Measurements from ENCODE around the gene TSC22D4.
"Not testable (repeated sequence)": the region's sequence is repeated elsewhere in the genome, so short reads cannot be mapped to it uniquely, and the experiment has no call there.

The TSC22D4 gene

GRCh38 chr7:100443096-100443840 lies 35.7 kb downstream of the TSC22D4 start:
- Histone ChIP-seq H3K4me2 (ENCODE audit: low read length) (no peak overlapping the region), H3K36me3 (replicated peaks; ENCODE audit: low read depth, low read length) (no peaks in the 10 kb centered on the region), H3K79me2 (ENCODE audit: low read length) (no peaks in the 10 kb centered on the region), H3K4me3 (ENCODE audit: low read length) (no peak overlapping the region), H3K4me1 (ENCODE audit: low read length) (peaks cover 7% of the 10 kb centered on the region), H4K20me1 (ENCODE audit: insufficient read depth, low read length) (no peaks in the 10 kb centered on the region), H3K27me3 (ENCODE audit: low read depth, low read length) (no peaks in the 10 kb centered on the region), H2AFZ (ENCODE audit: low read depth, low read length) (no peak overlapping the region), H3K9me3 (ENCODE audit: insufficient read depth, low read length) (no peaks in the 10 kb centered on the region), H3K9ac (ENCODE audit: low read length) (no peak overlapping the region), H3K27ac (ENCODE audit: low read length) (no peak overlapping the region)
- no peak for TF ChIP-seq EZH2phosphoT487 (IDR thresholded peaks at IDR 0.05; ENCODE audit: low read depth)
- no peak for TF ChIP-seq CTCF (IDR thresholded peaks at IDR 0.05; ENCODE audit: low read depth, low read length)

- no peak overlapping the region for H3K4me3 ChIP-seq (ENCODE audit: low read length)
- TF ChIP-seq EZH2phosphoT487 (IDR thresholded peaks at IDR 0.05; ENCODE audit: low read depth): no peak
- no peak for TF ChIP-seq CTCF (IDR thresholded peaks at IDR 0.05; ENCODE audit: low read depth, low read length)
- H3K4me2 ChIP-seq (ENCODE audit: low read length): no peak overlapping the region
These were observed 37.1 kb downstream of the TSC22D4 start for GRCh38 chr7:100441641-100442535.

GRCh38 chr7:100439244-100439643 lies 39.8 kb downstream of the TSC22D4 start:
- not testable (repeated sequence) for H2AFZ ChIP-seq (ENCODE audit: low read depth, low read length); H3K27ac ChIP-seq (ENCODE audit: low read length); H3K9ac ChIP-seq (ENCODE audit: low read length)

More at GRCh38 chr7:100441641-100442535, 37.1 kb downstream of the TSC22D4 start:
- Histone ChIP-seq H3K4me1 (ENCODE audit: low read length) (peaks cover 12% of the 10 kb centered on the region), H3K36me3 (replicated peaks; ENCODE audit: low read depth, low read length) (no peaks in the 10 kb centered on the region), H3K79me2 (ENCODE audit: low read length) (no peaks in the 10 kb centered on the region), H3K27ac (ENCODE audit: low read length) (no peak overlapping the region), H3K9me3 (ENCODE audit: insufficient read depth, low read length) (no peaks in the 10 kb centered on the region), H2AFZ (ENCODE audit: low read depth, low read length) (no peak overlapping the region), H3K27me3 (ENCODE audit: low read depth, low read length) (no peaks in the 10 kb centered on the region), H4K20me1 (ENCODE audit: insufficient read depth, low read length) (no peaks in the 10 kb centered on the region), H3K9ac (ENCODE audit: low read length) (no peak overlapping the region)

GRCh38 chr7:100438731-100439130 lies 40.3 kb downstream of the TSC22D4 start:
- Histone ChIP-seq H3K79me2 (ENCODE audit: low read length) (peaks cover 23% of the 10 kb centered on the region; the same call in 1 of the 2 replicates), H3K36me3 (replicated peaks; ENCODE audit: low read depth, low read length) (peaks cover 12% of the 10 kb centered on the region), H3K4me1 (ENCODE audit: low read length) (peaks cover 20% of the 10 kb centered on the region)
- H3K4me3 ChIP-seq (ENCODE audit: low read length); H3K9ac ChIP-seq (ENCODE audit: low read length); H3K4me2 ChIP-seq (ENCODE audit: low read length); H3K9me3 ChIP-seq (ENCODE audit: insufficient read depth, low read length); H2AFZ ChIP-seq (ENCODE audit: low read depth, low read length); H3K27ac ChIP-seq (ENCODE audit: low read length); H3K27me3 ChIP-seq (ENCODE audit: low read depth, low read length); H4K20me1 ChIP-seq (ENCODE audit: insufficient read depth, low read length): not testable (repeated sequence)

More at GRCh38 chr7:100439244-100439643, 39.8 kb downstream of the TSC22D4 start:
- peaks cover 18% of the 10 kb centered on the region; the same call in 1 of the 2 replicates for H3K79me2 ChIP-seq (ENCODE audit: low read length)
- H3K9me3 ChIP-seq (ENCODE audit: insufficient read depth, low read length); H4K20me1 ChIP-seq (ENCODE audit: insufficient read depth, low read length); H3K4me3 ChIP-seq (ENCODE audit: low read length); H3K4me2 ChIP-seq (ENCODE audit: low read length); H3K27me3 ChIP-seq (ENCODE audit: low read depth, low read length); H3K36me3 ChIP-seq (replicated peaks; ENCODE audit: low read depth, low read length): not testable (repeated sequence)
- peaks cover 15% of the 10 kb centered on the region for H3K4me1 ChIP-seq (ENCODE audit: low read length)

- H4K20me1 ChIP-seq (ENCODE audit: insufficient read depth, low read length): no peaks in the 10 kb centered on the region
- TF ChIP-seq EZH2phosphoT487 (IDR thresholded peaks at IDR 0.05; ENCODE audit: low read depth) (no peak), CTCF (IDR thresholded peaks at IDR 0.05; ENCODE audit: low read depth, low read length) (no peak)
- peaks cover 17% of the 10 kb centered on the region for H3K36me3 ChIP-seq (replicated peaks; ENCODE audit: low read depth, low read length)
- peaks cover 28% of the 10 kb centered on the region; the same call in 1 of the 2 replicates for H3K79me2 ChIP-seq (ENCODE audit: low read length)
- no peak overlapping the region for H3K4me3 ChIP-seq (ENCODE audit: low read length)
- no peaks in the 10 kb centered on the region for H3K27me3 ChIP-seq (ENCODE audit: low read depth, low read length)
- no peak overlapping the region for H3K4me2 ChIP-seq (ENCODE audit: low read length)
- H3K27ac ChIP-seq (ENCODE audit: low read length): no peak overlapping the region
- peaks cover 26% of the 10 kb centered on the region for H3K4me1 ChIP-seq (ENCODE audit: low read length)
- no peaks in the 10 kb centered on the region for H3K9me3 ChIP-seq (ENCODE audit: insufficient read depth, low read length)
- H3K9ac ChIP-seq (ENCODE audit: low read length): no peak overlapping the region
- H2AFZ ChIP-seq (ENCODE audit: low read depth, low read length): no peak overlapping the region
These were observed 40.8 kb downstream of the TSC22D4 start for GRCh38 chr7:100438172-100438571.
